ENCODE data around the gene MAST4.

The MAST4 gene

GRCh38 chr5:67203701-67204074, 607.5 kb downstream of the MAST4 start:
- DNase-seq (ENCODE audit: insufficient read length, low spot score) (no peak), FAIRE-seq (peak; percentile 71)
- TF ChIP-seq PAX5 (IDR thresholded peaks at IDR 0.05; ENCODE audit: insufficient read depth, low read length, severe bottlenecking) (no peak), POU2F2 (IDR thresholded peaks at IDR 0.05; ENCODE audit: low read depth, low read length) (no peak), POLR2AphosphoS5 (IDR thresholded peaks at IDR 0.05; ENCODE audit: low read depth, low read length) (no peak), POLR2A (IDR thresholded peaks at IDR 0.05; ENCODE audit: low read depth, low read length) (no peak), SPI1 (IDR thresholded peaks at IDR 0.05; ENCODE audit: low read depth, low read length) (no peak), TAF1 (IDR thresholded peaks at IDR 0.05; ENCODE audit: low read depth, low read length) (no peak)

GRCh38 chr5:67204821-67205220, 608.6 kb downstream of the MAST4 start:
- FAIRE-seq, result no peak
- DNase-seq (ENCODE audit: insufficient read length, low spot score), result no peak
- no peak for TF ChIP-seq POLR2AphosphoS5 (IDR thresholded peaks at IDR 0.05; ENCODE audit: low read depth, low read length)
- TF ChIP-seq TAF1 (IDR thresholded peaks at IDR 0.05; ENCODE audit: low read depth, low read length), result no peak
- TF ChIP-seq PAX5 (IDR thresholded peaks at IDR 0.05; ENCODE audit: insufficient read depth, low read length, severe bottlenecking), result no peak
- TF ChIP-seq SPI1 (IDR thresholded peaks at IDR 0.05; ENCODE audit: low read depth, low read length), result no peak
- no peak for TF ChIP-seq POLR2A (IDR thresholded peaks at IDR 0.05; ENCODE audit: low read depth, low read length)
- TF ChIP-seq POU2F2 (IDR thresholded peaks at IDR 0.05; ENCODE audit: low read depth, low read length), result no peak

- no peak for TF ChIP-seq POLR2A (IDR thresholded peaks at IDR 0.05; ENCODE audit: low read depth, low read length)
- no peak for DNase-seq (ENCODE audit: insufficient read length, low spot score)
- no peak for FAIRE-seq
Observed at GRCh38 chr5:67205981-67206380, 609.8 kb downstream of the MAST4 start.

- FAIRE-seq, result no peak
- DNase-seq (ENCODE audit: insufficient read length, low spot score), result no peak
- TF ChIP-seq POLR2A (IDR thresholded peaks at IDR 0.05; ENCODE audit: low read depth, low read length) (no peak), POLR2AphosphoS5 (IDR thresholded peaks at IDR 0.05; ENCODE audit: low read depth, low read length) (no peak), PAX5 (IDR thresholded peaks at IDR 0.05; ENCODE audit: insufficient read depth, low read length, severe bottlenecking) (no peak), TAF1 (IDR thresholded peaks at IDR 0.05; ENCODE audit: low read depth, low read length) (no peak), POU2F2 (IDR thresholded peaks at IDR 0.05; ENCODE audit: low read depth, low read length) (no peak), SPI1 (IDR thresholded peaks at IDR 0.05; ENCODE audit: low read depth, low read length) (no peak)
Observed at GRCh38 chr5:67206461-67206860, 610.3 kb downstream of the MAST4 start.

GRCh38 chr5:67206929-67207328, 610.7 kb downstream of the MAST4 start:
- peak; percentile 82 for FAIRE-seq
- TF ChIP-seq SPI1 (IDR thresholded peaks at IDR 0.05; ENCODE audit: low read depth, low read length), result peak; percentile 24; the same call in 1 of the 2 replicates
- peak; percentile 85 for TF ChIP-seq POU2F2 (IDR thresholded peaks at IDR 0.05; ENCODE audit: low read depth, low read length)
- TF ChIP-seq PAX5 (IDR thresholded peaks at IDR 0.05; ENCODE audit: insufficient read depth, low read length, severe bottlenecking), result no peak
- no peak for TF ChIP-seq TAF1 (IDR thresholded peaks at IDR 0.05; ENCODE audit: low read depth, low read length)
- peak; percentile 49 for DNase-seq (ENCODE audit: insufficient read length, low spot score)

- no peak for FAIRE-seq
Observed at GRCh38 chr5:67208403-67208802, 612.2 kb downstream of the MAST4 start.

GRCh38 chr5:67209141-67209771, 613.1 kb downstream of the MAST4 start:
- FAIRE-seq, result peak; percentile 89
- no peak for TF ChIP-seq PAX5 (IDR thresholded peaks at IDR 0.05; ENCODE audit: insufficient read depth, low read length, severe bottlenecking)
- DNase-seq (ENCODE audit: insufficient read length, low spot score), result peak; percentile 42

More at GRCh38 chr5:67208403-67208802, 612.2 kb downstream of the MAST4 start:
- TF ChIP-seq SPI1 (IDR thresholded peaks at IDR 0.05; ENCODE audit: low read depth, low read length) (no peak), PAX5 (IDR thresholded peaks at IDR 0.05; ENCODE audit: insufficient read depth, low read length, severe bottlenecking) (no peak), POU2F2 (IDR thresholded peaks at IDR 0.05; ENCODE audit: low read depth, low read length) (no peak), TAF1 (IDR thresholded peaks at IDR 0.05; ENCODE audit: low read depth, low read length) (no peak), POLR2A (IDR thresholded peaks at IDR 0.05; ENCODE audit: low read depth, low read length) (no peak), POLR2AphosphoS5 (IDR thresholded peaks at IDR 0.05; ENCODE audit: low read depth, low read length) (no peak)
- DNase-seq (ENCODE audit: insufficient read length, low spot score), result no peak

- no peak for FAIRE-seq
- TF ChIP-seq SPI1 (IDR thresholded peaks at IDR 0.05; ENCODE audit: low read depth, low read length), result no peak
- TF ChIP-seq POLR2A (IDR thresholded peaks at IDR 0.05; ENCODE audit: low read depth, low read length), result no peak
- TF ChIP-seq PAX5 (IDR thresholded peaks at IDR 0.05; ENCODE audit: insufficient read depth, low read length, severe bottlenecking), result no peak
- TF ChIP-seq POLR2AphosphoS5 (IDR thresholded peaks at IDR 0.05; ENCODE audit: low read depth, low read length), result no peak
- TF ChIP-seq POU2F2 (IDR thresholded peaks at IDR 0.05; ENCODE audit: low read depth, low read length), result no peak
- TF ChIP-seq TAF1 (IDR thresholded peaks at IDR 0.05; ENCODE audit: low read depth, low read length), result no peak
- no peak for DNase-seq (ENCODE audit: insufficient read length, low spot score)
Observed at GRCh38 chr5:67211926-67212325, 615.7 kb downstream of the MAST4 start.

- TF ChIP-seq POU2F2 (IDR thresholded peaks at IDR 0.05; ENCODE audit: low read depth, low read length), result no peak
- no peak for TF ChIP-seq TAF1 (IDR thresholded peaks at IDR 0.05; ENCODE audit: low read depth, low read length)
- no peak for TF ChIP-seq SPI1 (IDR thresholded peaks at IDR 0.05; ENCODE audit: low read depth, low read length)
- no peak for TF ChIP-seq POLR2A (IDR thresholded peaks at IDR 0.05; ENCODE audit: low read depth, low read length)
- TF ChIP-seq POLR2AphosphoS5 (IDR thresholded peaks at IDR 0.05; ENCODE audit: low read depth, low read length), result no peak
- DNase-seq (ENCODE audit: insufficient read length, low spot score) (no peak), FAIRE-seq (no peak)
Observed at GRCh38 chr5:67214036-67214435, 617.8 kb downstream of the MAST4 start.

- TF ChIP-seq POLR2A (IDR thresholded peaks at IDR 0.05; ENCODE audit: low read depth, low read length) (no peak), SPI1 (IDR thresholded peaks at IDR 0.05; ENCODE audit: low read depth, low read length) (no peak), POLR2AphosphoS5 (IDR thresholded peaks at IDR 0.05; ENCODE audit: low read depth, low read length) (no peak), POU2F2 (IDR thresholded peaks at IDR 0.05; ENCODE audit: low read depth, low read length) (no peak), TAF1 (IDR thresholded peaks at IDR 0.05; ENCODE audit: low read depth, low read length) (no peak)
- no peak for DNase-seq (ENCODE audit: insufficient read length, low spot score)
- FAIRE-seq, result no peak
Observed at GRCh38 chr5:67214707-67215447, 618.7 kb downstream of the MAST4 start.

Measured in GM12891 (cell line).